NOMO-1 (cell line): ENCODE measurements around the gene TPM2.
A peak's percentile ranks its signal among the peaks of the same experiment; 100 is the strongest.

ENCODE experiments used
- DNase-seq, 2 experiments: peaks; one replicate each; lab custom pipeline; 2025; ENCODE audit not compliant: unreplicated experiment in 2 of 2; lab: John Stamatoyannopoulos, UW

TPM2 gene

DNA sequence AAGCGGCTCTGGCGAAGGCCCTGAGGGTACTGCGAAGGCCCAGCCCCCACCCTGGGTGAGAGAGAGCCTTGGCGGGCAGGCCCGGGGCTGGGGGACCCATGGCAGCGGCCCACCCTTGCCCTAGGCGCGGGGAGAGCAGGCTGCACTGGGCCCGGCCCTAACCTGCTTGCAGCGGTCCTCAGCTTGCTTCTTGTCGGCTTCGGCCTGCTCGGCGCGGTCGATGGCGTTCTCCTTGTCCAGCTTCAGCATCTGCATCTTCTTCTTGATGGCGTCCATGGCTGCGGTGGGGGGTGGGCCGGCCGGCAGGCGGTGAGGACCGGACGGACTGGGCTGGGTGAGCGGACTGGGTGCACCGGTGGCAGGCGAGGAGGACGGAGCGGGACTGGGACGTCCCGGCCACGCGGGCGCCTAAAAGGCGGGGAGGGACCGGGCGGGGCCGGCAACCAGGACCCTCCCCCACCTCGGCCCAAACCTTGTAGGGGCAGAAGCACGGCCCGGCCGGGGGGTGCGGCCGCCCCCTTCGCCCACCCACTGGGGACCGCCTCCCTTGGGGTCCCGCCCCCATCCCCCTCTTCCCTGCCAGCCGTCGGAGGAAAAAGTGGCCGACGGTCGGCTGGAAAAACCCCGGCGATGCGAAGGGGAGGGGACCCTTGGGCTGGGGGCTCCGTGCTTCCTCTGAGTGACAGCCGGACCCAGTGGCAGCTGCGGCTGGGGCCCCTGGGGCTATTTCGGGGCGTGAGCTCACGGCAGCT is at the start of gene TPM2:
TSS of gene TPM2 (minus strand) at position 384 of the 752 bp plus-strand sequence. CDS start at position 276, 108 bp downstream.
- no peak for DNase-seq

- no peak for DNase-seq
Measured at GRCh38 chr9:35738924-35739323, 49.2 kb upstream of the TPM2 start.

- DNase-seq, result no peak
Measured at GRCh38 chr9:35738186-35738585, 48.5 kb upstream of the TPM2 start.

DNA sequence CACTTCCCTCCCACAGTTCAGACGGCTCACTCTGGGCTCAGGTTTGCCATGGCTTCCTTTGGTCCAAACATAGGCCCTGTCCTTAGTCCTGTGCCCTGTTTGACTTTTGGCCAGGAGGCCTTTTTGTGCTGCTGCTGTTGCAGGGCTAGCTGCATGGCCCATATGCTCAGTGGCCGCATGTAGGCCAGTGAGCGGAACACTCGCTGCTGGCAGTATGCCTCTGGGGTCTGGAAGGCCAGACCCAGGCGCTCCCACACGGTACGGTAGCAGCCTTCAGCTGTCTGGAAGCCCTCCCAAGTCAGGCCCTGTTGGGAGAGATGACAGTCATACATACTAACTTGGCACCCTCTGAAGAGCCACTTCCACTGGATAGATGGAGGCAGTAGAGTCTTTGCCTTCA is 47.4 kb upstream of the TPM2 start:
- DNase-seq, result no peak

- DNase-seq, result peak; percentile 12 to 62
Measured at GRCh38 chr9:35736201-35736633, 46.5 kb upstream of the TPM2 start.

DNA sequence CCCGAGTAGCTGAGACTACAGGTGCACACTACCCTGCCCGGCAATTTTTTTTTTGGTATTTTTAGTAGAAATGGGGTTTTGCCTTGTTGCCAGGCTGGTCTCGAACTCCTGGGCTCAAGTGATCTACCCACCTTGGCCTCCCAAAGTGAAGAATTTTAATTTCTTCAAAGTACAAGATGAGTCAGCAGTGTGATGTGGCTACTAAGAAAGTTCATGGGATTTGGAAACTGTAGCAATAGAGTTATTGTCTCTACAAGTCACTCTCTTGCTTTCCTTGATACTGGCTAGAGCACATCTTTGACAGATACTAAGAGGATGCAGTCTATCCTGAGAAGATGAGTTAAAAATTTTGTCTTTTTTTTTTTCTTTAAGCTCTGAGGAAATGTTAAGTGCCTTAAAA is 44.4 kb upstream of the TPM2 start:
- no peak for DNase-seq

GRCh38 chr9:35732800-35733541 is 43.2 kb upstream of the TPM2 start:
- DNase-seq, result peak; percentile 47 to 65

DNA sequence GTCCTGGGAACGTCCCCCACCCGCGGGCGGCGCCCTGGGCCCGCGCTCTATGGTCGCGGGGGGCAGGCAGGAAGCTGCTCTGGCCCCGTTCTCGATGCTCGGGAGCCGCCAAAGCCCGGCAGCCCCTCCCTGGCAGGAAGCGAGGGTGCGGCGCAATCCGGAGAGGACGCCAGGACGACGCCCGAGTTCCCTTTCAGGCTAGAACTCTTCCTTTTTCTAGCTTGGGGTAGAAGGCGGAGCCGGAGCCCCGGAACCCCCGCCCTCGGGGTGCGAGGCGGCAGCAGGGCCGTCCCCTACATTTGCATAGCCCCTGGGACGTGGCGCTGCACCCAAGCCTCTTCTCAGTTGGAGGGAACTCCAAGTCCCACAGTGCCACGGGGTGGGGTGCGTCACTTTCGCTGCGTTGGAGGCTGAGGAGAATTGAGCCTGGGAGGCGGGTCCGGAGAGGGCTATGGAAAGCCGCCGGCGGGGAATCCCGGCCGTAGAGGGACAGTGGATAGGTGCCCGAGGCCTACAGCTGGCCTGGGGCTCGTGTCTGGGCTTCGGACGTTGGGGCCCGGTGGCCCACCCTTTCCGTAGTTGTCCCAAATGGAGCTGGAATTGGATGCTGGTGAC is 42.6 kb upstream of the TPM2 start, which contains the start of the genes CREB3 and TLN1:
TSS of gene CREB3 (plus strand) at position 482 of the 615 bp plus-strand sequence. CDS start at position 589, 107 bp downstream.
TSS of gene TLN1 (minus strand) at position 11 of the 615 bp plus-strand sequence. CDS start 6,501 bp downstream, outside the sequence.
- DNase-seq, result peak; percentile 100

DNA sequence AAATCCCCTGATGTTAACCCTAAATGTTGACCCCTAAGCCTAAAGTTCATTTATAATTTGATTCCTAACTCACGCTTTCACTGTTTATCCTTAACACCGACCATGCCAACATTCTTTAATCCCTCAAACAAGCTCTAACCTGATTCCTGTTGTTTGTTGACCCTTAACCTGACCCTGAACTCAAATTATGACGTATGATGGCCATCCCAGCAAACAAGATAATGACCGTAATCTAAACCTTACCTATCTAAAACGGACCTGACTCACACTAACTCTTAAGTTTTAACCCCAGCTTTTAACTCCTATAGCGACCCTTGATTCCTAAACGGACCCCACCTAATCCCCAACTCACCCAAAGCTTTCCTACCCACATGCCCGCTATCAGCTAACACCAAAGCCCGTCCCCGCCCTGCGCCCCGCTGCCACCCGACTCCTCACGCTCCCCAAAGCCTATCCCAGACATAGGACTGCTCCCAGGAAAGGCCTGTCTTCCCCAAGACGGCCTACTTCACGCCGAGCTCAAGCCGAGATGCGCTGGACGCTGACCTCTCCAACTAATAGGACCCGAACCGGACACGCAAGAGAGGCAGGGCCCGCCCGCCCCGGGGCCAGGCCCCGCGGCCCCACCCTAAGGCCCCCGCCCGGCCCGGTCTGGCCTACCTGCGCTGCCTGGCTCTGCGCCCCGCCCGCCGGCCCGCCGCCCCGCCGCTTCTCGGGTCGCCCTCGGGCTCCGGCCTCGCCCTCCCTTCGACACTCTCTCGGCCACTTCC is 41.9 kb upstream of the TPM2 start:
- DNase-seq, result peak; percentile 38 to 56

DNA sequence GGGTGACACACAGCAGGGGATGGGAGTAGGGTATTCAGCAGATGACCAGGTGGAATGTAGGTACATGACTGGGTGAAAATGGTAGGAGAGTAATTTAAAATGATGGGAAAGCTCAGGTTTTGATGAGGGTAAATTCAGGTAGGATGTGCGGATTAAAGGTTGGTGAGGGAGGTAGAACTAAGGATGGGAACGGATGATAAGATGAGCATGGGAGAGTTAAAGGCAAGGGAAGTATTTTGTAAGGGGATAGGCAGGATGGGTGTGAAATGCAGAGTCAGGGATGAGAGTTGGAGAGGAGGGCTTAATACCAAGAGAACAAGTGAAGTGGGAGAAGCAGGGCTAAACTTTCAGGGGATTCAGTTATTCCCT is 40.7 kb upstream of the TPM2 start:
- no peak for DNase-seq

DNA sequence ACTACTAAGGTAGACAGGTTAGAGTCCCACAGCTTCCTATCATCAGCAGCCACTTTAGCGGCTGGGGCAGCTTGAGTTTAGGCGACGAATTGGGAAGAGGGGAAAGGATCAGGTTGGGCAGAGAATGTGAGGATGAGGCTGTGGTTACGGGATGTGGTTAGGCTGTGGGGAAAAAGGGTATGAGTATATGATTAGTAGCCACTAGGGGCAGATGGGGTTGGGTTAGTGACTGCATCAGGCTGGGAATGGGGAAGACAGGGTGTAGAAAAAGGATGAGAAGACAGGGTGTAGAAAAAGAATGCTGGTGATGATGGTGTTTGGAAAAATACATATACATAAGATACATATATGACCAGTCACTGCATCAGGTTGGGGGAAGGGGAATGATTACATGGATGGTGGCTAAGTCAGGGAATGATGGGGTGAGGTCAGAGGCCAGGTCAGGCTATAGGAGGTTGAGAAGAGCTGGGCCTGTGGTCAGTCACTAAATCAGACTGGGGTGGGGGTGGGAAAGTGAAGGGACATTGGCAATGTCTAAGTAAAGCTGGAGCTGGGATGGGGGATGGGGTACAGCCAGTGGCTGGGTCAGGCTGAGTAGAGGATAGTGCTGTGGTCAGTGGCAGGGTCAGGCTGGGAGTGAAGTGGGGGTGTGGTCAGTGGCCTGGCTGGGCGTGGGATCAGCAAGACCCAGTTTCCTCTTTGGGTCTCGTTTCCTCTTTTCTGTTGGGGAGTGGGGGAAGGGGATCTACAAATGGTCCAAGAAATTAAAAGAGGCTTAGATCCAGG is 40.2 kb upstream of the TPM2 start:
- peak; percentile 63 to 72 for DNase-seq

DNA sequence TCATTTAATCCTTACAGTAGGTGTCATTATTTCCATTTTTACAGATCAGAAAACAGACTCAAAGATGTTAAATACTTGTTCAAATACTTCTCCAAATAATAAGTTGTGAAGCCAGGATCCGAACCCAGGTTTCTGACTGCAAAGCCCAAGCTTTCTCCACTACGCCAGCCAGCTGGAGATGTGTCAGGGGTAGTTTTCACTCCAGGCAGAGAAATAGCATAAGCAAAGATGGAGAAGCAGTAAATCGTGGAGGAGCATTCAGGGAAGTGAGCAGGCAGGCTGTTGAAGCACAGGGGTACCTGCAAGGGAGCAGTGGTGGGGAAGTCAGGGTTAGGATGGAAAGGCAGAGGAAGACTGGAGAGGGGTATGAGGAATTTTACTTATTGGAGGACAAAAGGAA is 39.4 kb upstream of the TPM2 start:
- peak in 1 of 2 experiments; percentile 12 for DNase-seq

GRCh38 chr9:35728041-35728971 is 38.6 kb upstream of the TPM2 start:
- DNase-seq, result peak; percentile 74 to 85

- no peak for DNase-seq
Measured at GRCh38 chr9:35727676-35728040, 37.9 kb upstream of the TPM2 start.

DNA sequence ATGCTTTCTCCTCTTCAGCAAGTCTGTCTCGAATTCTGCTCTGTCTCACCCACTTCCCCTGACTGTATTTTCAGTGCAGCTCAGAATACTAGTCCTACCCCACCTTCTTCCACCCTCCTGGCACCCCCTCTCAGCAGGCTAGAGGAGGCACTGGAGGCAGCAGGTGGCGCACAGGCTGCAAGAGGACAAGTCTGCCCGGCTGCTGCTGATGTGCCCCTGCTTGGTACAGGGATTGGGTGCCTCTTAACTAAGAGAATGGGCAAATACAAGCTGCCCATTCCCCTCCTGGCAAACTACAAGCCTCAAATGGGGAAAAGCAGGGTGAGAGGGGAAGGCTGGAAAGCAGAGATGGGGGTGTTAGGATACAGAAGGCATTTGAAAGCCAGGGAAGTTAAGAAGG is 37.2 kb upstream of the TPM2 start:
- peak; percentile 29 to 37 for DNase-seq

DNA sequence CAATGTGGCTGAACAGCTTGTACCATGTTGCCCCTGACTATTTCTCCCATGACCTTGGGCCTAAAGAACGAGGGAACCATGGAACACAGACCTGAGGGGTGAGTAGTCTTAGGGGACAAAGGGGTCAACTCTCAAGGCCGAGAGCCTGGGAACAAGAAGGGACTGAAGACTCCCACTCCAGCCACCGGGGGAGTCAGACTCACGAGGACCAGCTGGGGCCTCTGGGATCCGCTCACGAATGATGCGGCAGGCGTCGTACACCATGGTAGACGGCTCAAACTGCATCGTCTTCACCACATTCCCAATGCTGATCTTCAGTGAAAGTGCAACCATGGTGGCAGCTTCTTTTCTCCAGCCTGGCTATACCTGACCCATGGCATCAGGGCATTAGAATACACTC is 35.6 kb upstream of the TPM2 start:
- DNase-seq, result no peak

GRCh38 chr9:35723908-35724307 is 34.2 kb upstream of the TPM2 start:
- DNase-seq, result no peak

GRCh38 chr9:35723426-35723825 is 33.7 kb upstream of the TPM2 start:
- DNase-seq, result no peak

DNA sequence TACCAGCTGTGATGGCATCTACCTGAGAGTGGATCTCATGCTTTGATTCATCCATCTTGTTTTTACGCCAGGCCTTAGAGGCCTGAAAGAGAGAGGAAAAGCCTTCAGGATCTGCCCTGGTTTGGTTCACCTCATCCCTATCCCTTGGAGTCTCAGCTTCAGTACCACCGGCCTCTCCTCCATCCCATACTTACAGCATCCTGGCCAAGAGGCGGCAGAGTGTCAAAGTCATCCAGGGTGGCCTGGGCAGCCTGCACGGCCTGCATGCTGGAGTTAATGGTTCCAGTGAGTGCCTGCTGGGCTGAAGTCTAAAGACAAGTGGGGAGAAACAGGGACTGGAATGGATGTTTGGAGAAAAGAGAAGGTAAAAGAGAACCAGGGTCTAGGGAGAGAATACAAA is 29.8 kb upstream of the TPM2 start:
- no peak for DNase-seq
